K562 (cell line): ENCODE data around the gene COL4A4. TPM values are rescaled to one million over a fixed set of nuclear protein-coding genes. Genes with fewer than 3 reads are reported as not detected.

Experiments
- ARNT ChIP-seq, 2 experiments: fragments of 450-650 bp; IDR thresholded peaks; 2 replicates each; pipeline ENCODE4 v1.6.1; 2016; ENCODE audit warnings: mild to moderate bottlenecking in 1 of 2
- CCAR2 ChIP-seq: fragments of 200-400 bp; formaldehyde crosslinking; IDR thresholded peaks from 2 replicates; pipeline ENCODE4 v1.6.1; 2017; ENCODE audit warnings: mild to moderate bottlenecking, low read depth, low read length
- DNMT1 ChIP-seq: fragments of 450-650 bp; IDR thresholded peaks from 2 replicates; pipeline ENCODE4 v1.6.1; 2016; ENCODE audit warnings: antibody characterized with exemption, mild to moderate bottlenecking
- FOXK2 ChIP-seq, 2 experiments: fragments of 450-650 bp; IDR thresholded peaks in 1 of 2; conservative IDR thresholded peaks in 1 of 2; 2 replicates each; pipeline ENCODE4 v1.6.1; 2016; ENCODE audit warnings: low read depth in 2 of 2, mild to moderate bottlenecking in 1 of 2
- HSF4 ChIP-seq: fragments of 250-450 bp; sonication (Bioruptor Pico); IDR thresholded peaks from 2 replicates; pipeline ENCODE4 v2.1.2; 2022; ENCODE audit warnings: mild to moderate bottlenecking, moderate library complexity, borderline replicate concordance
- JUND ChIP-seq, 2 experiments: IDR thresholded peaks; 2 replicates in 1 of 2; 3 replicates in 1 of 2; pipeline ENCODE4 v1.6.1; 2011; ENCODE audit warnings: borderline replicate concordance in 2 of 2, low read depth in 2 of 2, low read length in 2 of 2, improper control_type of control experiment in 1 of 2, missing biosample characterization in 1 of 2, missing genetic modification characterization in 1 of 2, missing genetic modification reagents in 1 of 2
- MTA2 ChIP-seq: fragments of 450-650 bp; IDR thresholded peaks from 2 replicates; pipeline ENCODE4 v1.6.1; 2016; ENCODE audit warnings: low read depth
- NFE2 ChIP-seq: IDR thresholded peaks from 2 replicates; pipeline ENCODE4 v1.6.1; 2014; ENCODE audit warnings: antibody characterized with exemption, low read depth
- NRF1 ChIP-seq, 2 experiments: fragments of 450-650 bp; IDR thresholded peaks in 1 of 2; conservative IDR thresholded peaks in 1 of 2; 2 replicates each; pipeline ENCODE4 v1.6.1; 2014; ENCODE audit warnings: mild to moderate bottlenecking in 2 of 2
- POLR2G ChIP-seq: fragments of 200-400 bp; formaldehyde crosslinking; IDR thresholded peaks from 2 replicates; pipeline ENCODE4 v1.6.1; 2017; ENCODE audit warnings: low read depth, mild to moderate bottlenecking, antibody characterized with exemption, low read length, moderate library complexity
- PTTG1 ChIP-seq: fragments of 450-650 bp; IDR thresholded peaks from 2 replicates; pipeline ENCODE4 v1.6.1; 2016; ENCODE audit warnings: low read depth, mild to moderate bottlenecking, missing genetic modification characterization, missing compliant biosample characterization
- RBBP5 ChIP-seq: fragments of 200-600 bp; sonication (generic); IDR thresholded peaks from 2 replicates; pipeline ENCODE4 v1.6.1; 2012; ENCODE audit warnings: borderline replicate concordance, mild to moderate bottlenecking, low read length, control low read depth, inconsistent platforms; ENCODE audit not compliant: insufficient read depth, poor library complexity, severe bottlenecking
- RCOR1 ChIP-seq, 2 experiments: IDR thresholded peaks; 2 replicates each; pipeline ENCODE4 v1.6.1; 2012; ENCODE audit warnings: low read depth in 2 of 2, low read length in 2 of 2, borderline replicate concordance in 1 of 2, improper control_type of control experiment in 1 of 2
- SMARCE1 ChIP-seq: fragments of 450-650 bp; IDR thresholded peaks from 2 replicates; pipeline ENCODE4 v1.7.1; 2016; ENCODE audit warnings: mild to moderate bottlenecking
- SMC3 ChIP-seq: conservative IDR thresholded peaks from 2 replicates; pipeline ENCODE4 v1.6.1; 2011; ENCODE audit warnings: low read depth, low read length, improper control_type of control experiment; ENCODE audit not compliant: insufficient read depth
- SREBF2 ChIP-seq: sonication (generic); formaldehyde crosslinking; IDR thresholded peaks from 2 replicates; pipeline ENCODE4 v1.4.0; 2020; ENCODE audit warnings: mild to moderate bottlenecking, missing genetic modification reagents
- TCF7 ChIP-seq: sonication (generic); IDR thresholded peaks from 2 replicates; pipeline ENCODE4 v1.6.1; 2016; ENCODE audit warnings: antibody characterized with exemption, borderline replicate concordance
- TGIF2 ChIP-seq: sonication (generic); formaldehyde crosslinking; IDR thresholded peaks from 2 replicates; pipeline ENCODE4 v1.8.1; 2022; ENCODE audit warnings: mild to moderate bottlenecking, missing genetic modification reagents, moderate library complexity
- TRIM24 ChIP-seq, 2 experiments: fragments of 450-650 bp; IDR thresholded peaks; 2 replicates each; pipeline ENCODE4 v1.6.1; 2016
- U2AF1 ChIP-seq: fragments of 200-400 bp; formaldehyde crosslinking; optimal IDR thresholded peaks from 2 replicates; pipeline ENCODE3; 2017; ENCODE audit warnings: mild to moderate bottlenecking, low read depth, low read length, moderate library complexity
- ZBTB12 ChIP-seq: fragments of 250-450 bp; sonication (Bioruptor Pico); IDR thresholded peaks from 2 replicates; pipeline ENCODE4 v1.4.0; 2020
- ZNF165 ChIP-seq: fragments of 250-450 bp; sonication (Bioruptor Pico); IDR thresholded peaks from 2 replicates; pipeline ENCODE4 v1.4.0; 2020; ENCODE audit warnings: borderline replicate concordance
- ZNF589 ChIP-seq: fragments of 200-800 bp; sonication (Bioruptor generic); IDR thresholded peaks from 2 replicates; pipeline ENCODE4 v1.6.1; 2016; ENCODE audit warnings: low read depth, missing genetic modification characterization, missing compliant biosample characterization
- ZNF644 ChIP-seq: fragments of 200-800 bp; sonication (Bioruptor generic); IDR thresholded peaks from 2 replicates; pipeline ENCODE4 v1.6.1; 2016; ENCODE audit warnings: low read depth, missing genetic modification characterization, missing compliant biosample characterization
- polyA plus RNA-seq, 8 experiments: library from polyadenylated mRNA; depleted of rRNA in 4 of 8; stranded (reverse) in 5 of 8; unstranded in 3 of 8; fragments of >200 nt; fragmentation: Nextera tagmentation in 2 of 8; fragmentation: Illumina TruSeq in 1 of 8; extraction: Ambion mirVana in 2 of 8; extraction: Trizol in 1 of 8; gene quantifications; 2 replicates each; pipeline versions ENCODE4 v1.2.1 to v1.2.3, GENCODE V29; 2011 to 2014; ENCODE audit warnings: inconsistent platforms in 1 of 8, missing spikeins in 1 of 8
- total RNA-seq, 7 experiments: library from RNA; depleted of rRNA in 6 of 7; stranded (reverse); fragments of >200 nt in 6 of 7; fragmentation: Illumina TruSeq in 2 of 7; extraction: Trizol in 2 of 7; gene quantifications; 2 replicates each; pipeline versions ENCODE4 v1.2.1 to v1.2.3, GENCODE V29; 2011 to 2021; ENCODE audit warnings: low replicate concordance in 1 of 7
- TF ChIP-seq, protein P1 (sequence below), 2 experiments: fragments of 150-350 bp in 1 of 2; IDR thresholded peaks; 2 replicates each; pipeline ENCODE4 v1.6.1; 2012 to 2016; ENCODE audit warnings: low read depth in 2 of 2, low read length in 2 of 2, mild to moderate bottlenecking in 1 of 2, moderate library complexity in 1 of 2
- TF ChIP-seq, protein P2 (sequence below): sonication (generic); formaldehyde crosslinking; IDR thresholded peaks from 2 replicates; pipeline ENCODE4 v1.9.0; 2022; ENCODE audit warnings: mild to moderate bottlenecking, missing genetic modification reagents

The COL4A4 gene
- total and polyA plus RNA-seq, 9 of the 15 experiments (the other 6 are each of a cell fraction or from before 2014, with no cell fraction given), result under 0.01 to 0.01 TPM; not detected in 7

DNA sequence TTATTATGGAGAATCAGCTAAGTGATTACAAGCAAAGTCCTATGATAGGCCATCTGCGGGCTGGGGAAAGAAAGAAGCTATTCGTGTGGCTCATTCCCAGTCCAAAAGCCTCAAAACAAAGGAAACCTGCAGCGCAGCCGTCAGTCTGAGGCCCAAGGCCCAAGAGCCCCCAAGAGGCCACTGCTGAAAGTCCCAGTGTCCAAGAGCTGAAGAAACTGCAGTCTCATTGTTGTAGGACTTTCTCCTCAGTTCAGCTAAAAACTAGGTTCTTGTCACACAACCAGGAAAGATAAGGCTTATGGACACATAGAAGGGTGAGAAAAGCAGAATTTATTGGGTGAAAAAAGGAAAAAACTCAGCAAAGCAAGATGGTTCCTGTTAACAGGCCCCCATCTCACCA, 185.0 kb downstream of the COL4A4 start (continued):
- TF ChIP-seq, protein P1, sequence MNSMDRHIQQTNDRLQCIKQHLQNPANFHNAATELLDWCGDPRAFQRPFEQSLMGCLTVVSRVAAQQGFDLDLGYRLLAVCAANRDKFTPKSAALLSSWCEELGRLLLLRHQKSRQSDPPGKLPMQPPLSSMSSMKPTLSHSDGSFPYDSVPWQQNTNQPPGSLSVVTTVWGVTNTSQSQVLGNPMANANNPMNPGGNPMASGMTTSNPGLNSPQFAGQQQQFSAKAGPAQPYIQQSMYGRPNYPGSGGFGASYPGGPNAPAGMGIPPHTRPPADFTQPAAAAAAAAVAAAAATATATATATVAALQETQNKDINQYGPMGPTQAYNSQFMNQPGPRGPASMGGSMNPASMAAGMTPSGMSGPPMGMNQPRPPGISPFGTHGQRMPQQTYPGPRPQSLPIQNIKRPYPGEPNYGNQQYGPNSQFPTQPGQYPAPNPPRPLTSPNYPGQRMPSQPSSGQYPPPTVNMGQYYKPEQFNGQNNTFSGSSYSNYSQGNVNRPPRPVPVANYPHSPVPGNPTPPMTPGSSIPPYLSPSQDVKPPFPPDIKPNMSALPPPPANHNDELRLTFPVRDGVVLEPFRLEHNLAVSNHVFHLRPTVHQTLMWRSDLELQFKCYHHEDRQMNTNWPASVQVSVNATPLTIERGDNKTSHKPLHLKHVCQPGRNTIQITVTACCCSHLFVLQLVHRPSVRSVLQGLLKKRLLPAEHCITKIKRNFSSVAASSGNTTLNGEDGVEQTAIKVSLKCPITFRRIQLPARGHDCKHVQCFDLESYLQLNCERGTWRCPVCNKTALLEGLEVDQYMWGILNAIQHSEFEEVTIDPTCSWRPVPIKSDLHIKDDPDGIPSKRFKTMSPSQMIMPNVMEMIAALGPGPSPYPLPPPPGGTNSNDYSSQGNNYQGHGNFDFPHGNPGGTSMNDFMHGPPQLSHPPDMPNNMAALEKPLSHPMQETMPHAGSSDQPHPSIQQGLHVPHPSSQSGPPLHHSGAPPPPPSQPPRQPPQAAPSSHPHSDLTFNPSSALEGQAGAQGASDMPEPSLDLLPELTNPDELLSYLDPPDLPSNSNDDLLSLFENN (IDR thresholded peaks at IDR 0.05; ENCODE audit: low read depth in 2 of 2, low read length in 2 of 2), result no peak
- TF ChIP-seq ZNF165 (CRISPR knock-in tag) (no peak), POLR2G (no peak), SREBF2 (CRISPR knock-in tag) (no peak), JUND (IDR thresholded peaks at IDR 0.05; ENCODE audit: borderline replicate concordance, low read depth, low read length) (0 out of 2 replicates have a peak, but pooled peaks have one; percentile 20), JUND (tag; IDR thresholded peaks at IDR 0.05; ENCODE audit: borderline replicate concordance, low read depth, low read length) (no peak; the same call in 2 of the 3 replicates), MTA2 (no peak), TCF7 (no peak), NRF1 (conservative IDR thresholded peaks at IDR 0.05 in 1 of 2, IDR thresholded peaks at IDR 0.05 in 1 of 2) (peak; percentile 55 to 59), HSF4 (CRISPR knock-in tag) (no peak), CCAR2 (no peak), FOXK2 (conservative IDR thresholded peaks at IDR 0.05 in 1 of 2, IDR thresholded peaks at IDR 0.05 in 1 of 2; ENCODE audit: low read depth in 2 of 2) (no peak; a peak in 1 of 4 replicates), RCOR1 (IDR thresholded peaks at IDR 0.05; ENCODE audit: borderline replicate concordance in 1 of 2, low read depth in 2 of 2, low read length in 2 of 2) (no peak; a peak in 1 of 4 replicates), NFE2 (peak; percentile 95), ZNF589 (CRISPR knock-in tag) (no peak), DNMT1 (no peak), ARNT (IDR thresholded peaks at IDR 0.05) (no peak), ZNF644 (tag) (no peak), ZBTB12 (CRISPR knock-in tag) (no peak), U2AF1 (no peak), TRIM24 (IDR thresholded peaks at IDR 0.05) (no peak; a peak in 1 of 4 replicates), PTTG1 (tag) (no peak), TGIF2 (CRISPR knock-in tag) (no peak), SMC3 (no peak), SMARCE1 (no peak), RBBP5 (no peak)
- TF ChIP-seq, protein P2, sequence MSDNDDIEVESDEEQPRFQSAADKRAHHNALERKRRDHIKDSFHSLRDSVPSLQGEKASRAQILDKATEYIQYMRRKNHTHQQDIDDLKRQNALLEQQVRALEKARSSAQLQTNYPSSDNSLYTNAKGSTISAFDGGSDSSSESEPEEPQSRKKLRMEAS (CRISPR knock-in tag), result no peak
